ENCODE results near the gene MLPH. TPM values are rescaled to one million over a fixed set of nuclear protein-coding genes. Genes with fewer than 3 reads are reported as not detected.

Gene MLPH
- total and polyA plus RNA-seq, 10 donors: 0.09 to 1.4 (median 0.35) TPM; not detected in 3

DNA sequence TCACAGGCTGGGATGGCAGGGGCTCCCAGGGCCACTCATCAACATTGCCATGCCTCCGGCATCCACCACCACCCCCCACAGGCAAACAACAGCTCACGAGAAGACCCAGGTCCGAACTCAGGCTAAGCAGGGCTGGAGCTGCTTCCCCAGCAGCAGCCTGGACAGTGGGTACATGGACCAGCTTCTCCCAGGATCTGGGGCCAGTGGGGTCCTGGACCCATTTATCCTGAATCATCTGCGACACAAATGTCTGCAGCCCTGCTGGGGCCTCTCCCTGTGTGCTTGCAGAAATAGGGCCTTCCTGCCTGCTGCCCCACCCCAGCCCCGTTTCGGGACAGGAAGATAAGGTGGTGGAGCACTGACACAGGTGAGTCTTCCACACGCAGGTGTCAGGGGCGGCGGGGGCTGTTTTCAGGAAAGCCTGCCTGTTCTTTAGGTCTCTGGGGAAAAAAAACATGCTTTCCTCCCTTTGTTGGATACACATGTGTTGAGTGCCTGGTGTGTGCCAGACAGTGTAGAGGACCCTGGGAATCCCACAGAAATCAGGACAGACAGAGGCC, 83.8 kb downstream of the MLPH start:
- intact Hi-C loops (cut with DNase I; ENCODE audit: low total_unique reads): loop anchor here (10.0 kb wide), 1 partner anchor 416 kb away; no protein-coding TSS in a partner anchor
- Histone ChIP-seq H3K4me3 (no peak overlapping the region), H3K9me3 (no peaks in the 10 kb centered on the region), H3K36me3 (no peaks in the 10 kb centered on the region), H3K4me1 (peaks cover 0 to 10% (median 7%) of the 10 kb centered on the region in 6 donors), H3K27me3 (replicated peaks in 1 of 7) (peaks cover 0 to 43% (median 5%) of the 10 kb centered on the region in 7 donors), H3K27ac (no peak overlapping the region)
- peak; percentile 66 for DNase-seq
- WGBS, 5 donors: 82 to 89% (median 85%) methylated on average over 3 to 9 of the region's 9 CpGs
- no peak for TF ChIP-seq POLR2AphosphoS5 (IDR thresholded peaks at IDR 0.05)
- no peak for TF ChIP-seq POLR2A (IDR thresholded peaks at IDR 0.05)

DNA sequence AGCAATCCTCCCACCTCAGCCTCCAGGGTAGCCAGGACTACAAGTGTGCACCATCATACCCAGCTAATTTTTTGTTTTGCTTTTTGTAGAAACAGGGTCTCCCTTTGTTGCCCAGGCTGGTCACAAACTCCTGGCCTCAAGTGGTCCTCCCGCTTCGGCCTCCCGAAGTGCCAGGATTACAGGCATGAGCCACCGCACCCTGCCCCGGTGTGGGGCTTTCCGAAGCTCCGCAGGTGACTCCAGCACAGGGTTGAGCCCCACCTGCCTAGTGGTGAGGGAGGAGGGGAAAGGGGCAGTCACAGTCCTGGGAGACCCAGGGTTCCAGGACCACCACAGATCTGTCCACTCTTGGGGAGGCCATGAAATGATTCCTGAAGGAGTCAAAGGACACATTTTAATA, 84.5 kb downstream of the MLPH start:
- Histone ChIP-seq H3K4me3 (no peak overlapping the region), H3K9me3 (no peaks in the 10 kb centered on the region), H3K27me3 (replicated peaks in 1 of 7) (peaks cover 0 to 44% (median 5%) of the 10 kb centered on the region in 7 donors), H3K27ac (no peak overlapping the region), H3K4me1 (peaks cover 0 to 10% (median 7%) of the 10 kb centered on the region in 6 donors), H3K36me3 (no peaks in the 10 kb centered on the region)
- DNase-seq: peak; percentile 64
- 82 to 96% (median 93%) methylated on average over 7 of the region's 7 CpGs for WGBS, 5 donors
- TF ChIP-seq POLR2A (IDR thresholded peaks at IDR 0.05) (no peak), POLR2AphosphoS5 (IDR thresholded peaks at IDR 0.05) (no peak)
- TF ChIP-seq, protein P1, sequence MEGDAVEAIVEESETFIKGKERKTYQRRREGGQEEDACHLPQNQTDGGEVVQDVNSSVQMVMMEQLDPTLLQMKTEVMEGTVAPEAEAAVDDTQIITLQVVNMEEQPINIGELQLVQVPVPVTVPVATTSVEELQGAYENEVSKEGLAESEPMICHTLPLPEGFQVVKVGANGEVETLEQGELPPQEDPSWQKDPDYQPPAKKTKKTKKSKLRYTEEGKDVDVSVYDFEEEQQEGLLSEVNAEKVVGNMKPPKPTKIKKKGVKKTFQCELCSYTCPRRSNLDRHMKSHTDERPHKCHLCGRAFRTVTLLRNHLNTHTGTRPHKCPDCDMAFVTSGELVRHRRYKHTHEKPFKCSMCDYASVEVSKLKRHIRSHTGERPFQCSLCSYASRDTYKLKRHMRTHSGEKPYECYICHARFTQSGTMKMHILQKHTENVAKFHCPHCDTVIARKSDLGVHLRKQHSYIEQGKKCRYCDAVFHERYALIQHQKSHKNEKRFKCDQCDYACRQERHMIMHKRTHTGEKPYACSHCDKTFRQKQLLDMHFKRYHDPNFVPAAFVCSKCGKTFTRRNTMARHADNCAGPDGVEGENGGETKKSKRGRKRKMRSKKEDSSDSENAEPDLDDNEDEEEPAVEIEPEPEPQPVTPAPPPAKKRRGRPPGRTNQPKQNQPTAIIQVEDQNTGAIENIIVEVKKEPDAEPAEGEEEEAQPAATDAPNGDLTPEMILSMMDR (IDR thresholded peaks at IDR 0.05 in 8 of 11, conservative IDR thresholded peaks at IDR 0.05 in 3 of 11): no peak
- intact Hi-C loops (cut with DNase I; ENCODE audit: low total_unique reads): loop anchor here (10.0 kb wide), 1 partner anchor 417 kb away; no protein-coding TSS in a partner anchor

DNA sequence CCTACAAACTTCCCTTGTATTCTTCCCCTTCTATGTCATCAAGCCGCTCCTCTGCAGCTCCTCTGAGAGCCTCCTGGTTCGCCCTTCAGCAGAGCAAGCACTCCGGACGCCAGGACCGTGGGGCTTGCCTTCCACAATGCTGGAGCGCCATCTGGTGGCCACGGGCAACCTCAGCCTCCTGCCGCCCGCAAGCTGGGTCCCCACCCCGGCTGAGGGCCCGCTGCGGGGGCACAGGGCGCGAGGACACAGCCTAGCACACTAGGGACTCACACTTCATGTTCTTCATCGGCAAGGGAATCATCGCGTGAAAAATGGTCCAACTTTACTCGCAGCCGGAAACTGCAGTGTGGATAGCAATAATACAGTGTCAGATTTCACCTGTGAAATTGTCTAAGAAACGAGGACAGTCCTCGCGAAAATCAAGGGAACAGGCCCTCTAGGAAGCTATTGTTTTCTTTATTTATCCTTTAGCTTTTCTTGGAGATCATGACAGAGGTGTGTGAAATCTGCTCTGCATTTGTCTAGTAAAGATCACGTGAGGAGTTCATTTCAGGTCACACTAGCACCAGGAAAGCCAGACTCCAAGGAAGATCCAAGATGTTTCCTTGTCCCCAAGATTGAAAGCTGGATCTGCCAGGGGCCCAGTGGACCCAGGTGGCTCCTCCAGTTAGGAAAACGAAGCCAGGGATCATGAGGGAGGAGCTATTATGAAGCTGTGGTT, 85.1 kb downstream of the MLPH start:
- H3K27ac ChIP-seq: no peak overlapping the region
- intact Hi-C loops (cut with DNase I; ENCODE audit: low total_unique reads): loop anchor here (2.0 to 10.0 kb wide), 2 partner anchors 59 to 417 kb away; no protein-coding TSS in a partner anchor
- TF ChIP-seq, protein P1 (IDR thresholded peaks at IDR 0.05 in 8 of 11, conservative IDR thresholded peaks at IDR 0.05 in 3 of 11): peak; percentile 74 to 97 (median 95)
- peak in 2 of 3 donors; percentile 48 to 71 for TF ChIP-seq POLR2AphosphoS5 (IDR thresholded peaks at IDR 0.05)
- TF ChIP-seq POLR2A (IDR thresholded peaks at IDR 0.05): no peak
- H3K4me1 ChIP-seq: peaks cover 0 to 10% (median 7%) of the 10 kb centered on the region in 6 donors
- H3K27me3 ChIP-seq (replicated peaks in 1 of 7): peaks cover 0 to 41% (median 5%) of the 10 kb centered on the region in 7 donors
- no peaks in the 10 kb centered on the region for H3K9me3 ChIP-seq
- WGBS, 5 donors: 17 to 25% (median 20%) methylated on average over 23 to 24 of the region's 24 CpGs
- DNase-seq: peak; percentile 96
- H3K36me3 ChIP-seq: no peaks in the 10 kb centered on the region
- no peak overlapping the region for H3K4me3 ChIP-seq

DNA sequence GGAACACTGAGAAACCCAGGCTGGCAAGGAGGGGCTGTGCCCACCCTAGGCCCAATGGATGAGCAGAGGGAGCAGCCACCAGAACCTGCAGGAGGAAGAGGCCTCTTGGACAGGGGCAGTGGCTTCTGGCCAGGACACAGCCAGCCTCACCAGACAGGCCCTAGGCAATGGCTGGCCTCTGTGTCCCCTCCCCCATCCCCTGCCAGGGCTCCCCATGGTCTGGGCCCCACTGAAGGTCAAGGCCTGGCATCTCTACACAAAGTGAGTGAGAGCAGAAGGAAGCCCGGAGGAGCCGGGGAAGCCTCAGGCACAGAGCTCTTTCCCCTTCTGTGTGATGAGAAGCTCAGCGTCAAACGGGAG, 85.7 kb downstream of the MLPH start:
- peaks cover 0 to 41% (median 5%) of the 10 kb centered on the region in 7 donors for H3K27me3 ChIP-seq (replicated peaks in 1 of 7)
- TF ChIP-seq POLR2A (IDR thresholded peaks at IDR 0.05) (no peak), POLR2AphosphoS5 (IDR thresholded peaks at IDR 0.05) (no peak)
- TF ChIP-seq, protein P1 (IDR thresholded peaks at IDR 0.05 in 8 of 11, conservative IDR thresholded peaks at IDR 0.05 in 3 of 11): no peak
- intact Hi-C loops (cut with DNase I; ENCODE audit: low total_unique reads): loop anchor here (2.0 to 10.0 kb wide), 2 partner anchors 60 to 418 kb away; no protein-coding TSS in a partner anchor
- no peaks in the 10 kb centered on the region for H3K36me3 ChIP-seq
- peak; percentile 51 for DNase-seq
- H3K27ac ChIP-seq: no peak overlapping the region
- H3K9me3 ChIP-seq: no peaks in the 10 kb centered on the region
- 76 to 92% (median 83%) methylated on average over 4 of the region's 4 CpGs for WGBS, 5 donors
- H3K4me3 ChIP-seq: no peak overlapping the region
- peaks cover 0 to 10% (median 7%) of the 10 kb centered on the region in 6 donors for H3K4me1 ChIP-seq
